HFFc6 (cell line): ENCODE data around the gene CCDC91. TPM values are rescaled to one million over a fixed set of nuclear protein-coding genes. Genes with fewer than 3 reads are reported as not detected.

ENCODE experiments used
- DNase-seq: peaks from one replicate; pipeline ENCODE4 v3.0.0-alpha.2; 2018
- H3K27ac Mint-ChIP-seq: 2 replicates; pipeline ENCODE4 v1.8.0; 2020; ENCODE audit warnings: mild to moderate bottlenecking, mixed read lengths
- H3K27me3 Mint-ChIP-seq: 2 replicates; pipeline ENCODE4 v1.8.0; 2021; ENCODE audit warnings: mild to moderate bottlenecking, moderate library complexity, mixed read lengths; ENCODE audit not compliant: insufficient read depth
- H3K36me3 Mint-ChIP-seq: 2 replicates; pipeline ENCODE4 v1.8.0; 2021; ENCODE audit warnings: low read depth, mixed read lengths
- H3K4me1 Mint-ChIP-seq: 2 replicates; pipeline ENCODE4 v1.8.0; 2020; ENCODE audit warnings: low read depth, mixed read lengths
- H3K4me3 Mint-ChIP-seq: 2 replicates; pipeline ENCODE4 v1.8.0; 2020; ENCODE audit warnings: mild to moderate bottlenecking, moderate library complexity, mixed read lengths
- H3K9me3 Mint-ChIP-seq: 2 replicates; pipeline ENCODE4 v1.8.0; 2020; ENCODE audit warnings: mild to moderate bottlenecking, mixed read lengths
- CTCF ChIP-seq: fragments of 200-600 bp; sonication (generic); IDR thresholded peaks from 2 replicates; pipeline ENCODE4 v1.5.0; 2021; ENCODE audit warnings: antibody characterized with exemption, mild to moderate bottlenecking
- total RNA-seq, 6 experiments: library from RNA; stranded (reverse); fragmentation: NEBNext Ultra II Directional; extraction: Animal tissue kit (Norgen Biotek cat#: 25700); gene quantifications; 2 replicates in 1 of 6; 3 replicates in 5 of 6; pipeline ENCODE4 v1.2.3, GENCODE V29; 2021

The CCDC91 gene
- total RNA-seq, 6 experiments from 2014 or later, result 14.7 to 17.3 (median 16.7) TPM

GRCh38 chr12:28243310-28243633 lies 53.0 kb downstream of the CCDC91 start:
- no peaks in the 10 kb centered on the region; the same call in 1 of the 2 replicates for H3K36me3 Mint-ChIP-seq

GRCh38 chr12:28247806-28248205 lies 57.5 kb downstream of the CCDC91 start:
- Mint-ChIP-seq H3K4me3 (no peak overlapping the region), H3K27ac (no peak overlapping the region), H3K36me3 (no peaks in the 10 kb centered on the region; the same call in 1 of the 2 replicates), H3K4me1 (peaks cover 3% of the 10 kb centered on the region), H3K9me3 (no peaks in the 10 kb centered on the region), H3K27me3 (no peaks in the 10 kb centered on the region; the same call in 1 of the 2 replicates)
- no peak for TF ChIP-seq CTCF
- DNase-seq, result no peak

More at GRCh38 chr12:28243310-28243633, 53.0 kb downstream of the CCDC91 start:
- Mint-ChIP-seq H3K27ac (no peak overlapping the region), H3K27me3 (no peaks in the 10 kb centered on the region), H3K4me1 (no peaks in the 10 kb centered on the region), H3K9me3 (no peaks in the 10 kb centered on the region), H3K4me3 (no peak overlapping the region)
- DNase-seq, result no peak
- no peak for TF ChIP-seq CTCF

- H3K4me1 Mint-ChIP-seq, result peaks cover 11% of the 10 kb centered on the region
Observed at GRCh38 chr12:28248555-28249145, 58.4 kb downstream of the CCDC91 start.

GRCh38 chr12:28253161-28253641 lies 62.9 kb downstream of the CCDC91 start:
- H3K4me3 Mint-ChIP-seq, result no peak overlapping the region
- no peaks in the 10 kb centered on the region; the same call in 1 of the 2 replicates for H3K27me3 Mint-ChIP-seq
- DNase-seq, result no peak
- peak overlapping the region; percentile 14 for H3K27ac Mint-ChIP-seq
- no peaks in the 10 kb centered on the region for H3K36me3 Mint-ChIP-seq
- no peak for TF ChIP-seq CTCF
- peaks cover 21% of the 10 kb centered on the region for H3K4me1 Mint-ChIP-seq
- H3K9me3 Mint-ChIP-seq, result no peaks in the 10 kb centered on the region

More at GRCh38 chr12:28248555-28249145, 58.4 kb downstream of the CCDC91 start:
- Mint-ChIP-seq H3K4me3 (no peak overlapping the region), H3K27ac (no peak overlapping the region), H3K9me3 (no peaks in the 10 kb centered on the region), H3K27me3 (no peaks in the 10 kb centered on the region; the same call in 1 of the 2 replicates), H3K36me3 (no peaks in the 10 kb centered on the region; the same call in 1 of the 2 replicates)
- DNase-seq, result no peak
- no peak for TF ChIP-seq CTCF

GRCh38 chr12:28257411-28257810 lies 67.2 kb downstream of the CCDC91 start:
- peaks cover 28% of the 10 kb centered on the region for H3K4me1 Mint-ChIP-seq
- no peak for TF ChIP-seq CTCF

More at GRCh38 chr12:28257411-28257810, 67.2 kb downstream of the CCDC91 start:
- H3K27ac Mint-ChIP-seq, result no peak overlapping the region
- no peak for DNase-seq
- no peaks in the 10 kb centered on the region for H3K9me3 Mint-ChIP-seq
- H3K27me3 Mint-ChIP-seq, result no peaks in the 10 kb centered on the region
- no peaks in the 10 kb centered on the region for H3K36me3 Mint-ChIP-seq
- H3K4me3 Mint-ChIP-seq, result no peak overlapping the region
